ENCODE results near the gene LRMDA.

LRMDA gene

DNA sequence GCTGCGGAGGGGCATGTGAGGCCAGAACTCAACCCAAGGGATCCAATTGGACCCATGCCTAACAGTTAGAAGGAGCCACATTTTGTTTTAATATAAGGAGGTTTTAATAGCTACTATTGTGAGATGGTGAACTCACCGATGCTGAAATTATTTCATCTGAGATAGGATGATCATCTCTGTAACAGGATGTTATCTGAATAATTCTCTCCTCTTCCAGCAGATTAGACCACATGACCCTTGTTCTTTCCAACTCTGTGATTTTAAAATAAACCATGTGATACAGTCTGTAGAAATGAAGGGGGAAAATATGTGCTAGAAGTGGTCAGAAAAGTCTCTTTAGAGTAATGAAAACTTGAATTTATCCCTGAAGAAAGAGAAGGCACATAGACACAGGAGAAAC, 385.8 kb downstream of the LRMDA start:
- intact Hi-C loops (cut with micrococcal nuclease): no loop called here
- Mint-ChIP-seq H3K36me3 (ENCODE audit: low read depth) (peaks cover 29% of the 10 kb centered on the region), H3K4me1 (ENCODE audit: low read depth) (peaks cover 6% of the 10 kb centered on the region), H3K27me3 (no peaks in the 10 kb centered on the region), H3K27ac (no peak overlapping the region), H3K9me3 (no peaks in the 10 kb centered on the region), H3K4me3 (no peak overlapping the region)

DNA sequence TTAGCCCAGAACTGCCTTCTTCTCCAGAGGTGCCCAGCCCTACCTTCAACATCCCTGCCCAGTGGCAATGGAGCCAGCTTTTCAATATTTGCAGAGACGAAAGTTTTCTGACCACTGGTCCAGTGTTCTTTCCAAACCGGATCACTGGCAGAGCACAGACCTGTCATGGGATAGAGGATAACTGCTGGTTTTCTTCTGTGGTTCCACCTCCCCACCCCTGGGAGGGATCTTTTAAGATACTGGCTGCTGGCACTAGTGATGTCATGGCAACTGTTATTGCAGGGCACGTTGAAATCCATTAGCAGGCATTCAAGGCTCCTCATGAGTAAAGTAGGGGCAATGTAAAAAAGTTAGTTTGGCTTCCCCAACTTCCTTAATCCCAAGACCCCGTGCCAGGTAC, 387.1 kb downstream of the LRMDA start:
- peaks cover 6% of the 10 kb centered on the region for H3K4me1 Mint-ChIP-seq (ENCODE audit: low read depth)
- no peaks in the 10 kb centered on the region for H3K9me3 Mint-ChIP-seq
- H3K27ac Mint-ChIP-seq: no peak overlapping the region
- H3K36me3 Mint-ChIP-seq (ENCODE audit: low read depth): peaks cover 29% of the 10 kb centered on the region
- intact Hi-C loops (cut with micrococcal nuclease): no loop called here
- H3K27me3 Mint-ChIP-seq: no peaks in the 10 kb centered on the region
- no peak overlapping the region for H3K4me3 Mint-ChIP-seq

DNA sequence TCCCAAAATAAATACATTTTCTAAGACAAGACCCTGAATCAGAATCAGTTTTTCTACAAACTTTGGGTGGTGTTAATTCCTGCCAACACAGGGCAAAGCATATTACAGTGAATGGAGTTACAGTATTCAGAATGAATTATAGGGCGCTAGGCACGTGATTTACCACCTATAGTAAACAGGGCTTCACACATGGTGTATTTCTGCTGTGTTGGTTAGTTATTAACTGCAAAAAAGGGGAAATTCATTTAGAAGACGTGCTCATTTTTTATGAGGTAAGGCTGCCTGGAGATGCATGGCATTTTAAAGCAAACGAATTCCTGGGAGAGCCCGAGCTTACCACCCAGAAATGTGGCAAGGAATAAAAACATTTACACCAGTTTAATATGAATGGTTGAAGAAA, 393.8 kb downstream of the LRMDA start:
- H3K27me3 Mint-ChIP-seq: no peaks in the 10 kb centered on the region
- peaks cover 5% of the 10 kb centered on the region for H3K4me1 Mint-ChIP-seq (ENCODE audit: low read depth)
- peaks cover under 1% of the 10 kb centered on the region for H3K9me3 Mint-ChIP-seq
- no peak overlapping the region for H3K27ac Mint-ChIP-seq
- H3K36me3 Mint-ChIP-seq (ENCODE audit: low read depth): peaks cover 16% of the 10 kb centered on the region
- no peak overlapping the region for H3K4me3 Mint-ChIP-seq
- intact Hi-C loops (cut with micrococcal nuclease): no loop called here

DNA sequence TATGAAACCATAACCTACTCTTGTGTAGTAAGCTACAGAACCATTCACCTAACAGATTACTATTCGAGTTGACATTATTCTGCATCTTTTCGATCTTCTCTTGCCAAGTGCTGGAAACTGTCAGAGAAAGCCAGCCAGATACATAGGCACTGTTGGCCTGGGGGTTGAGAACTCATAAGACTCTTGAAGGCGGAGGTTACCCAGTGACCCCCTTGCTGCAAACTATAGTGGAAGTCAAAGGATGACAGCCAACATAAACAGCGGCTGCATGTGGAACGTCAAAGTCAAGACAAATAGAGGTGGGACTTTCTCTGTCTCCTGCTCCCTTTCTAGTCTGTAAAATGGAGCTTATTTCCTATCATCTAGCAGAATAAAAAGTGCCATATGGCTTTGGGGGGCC, 394.2 kb downstream of the LRMDA start:
- H3K4me3 Mint-ChIP-seq: no peak overlapping the region
- H3K27ac Mint-ChIP-seq: no peak overlapping the region
- peaks cover 5% of the 10 kb centered on the region for H3K9me3 Mint-ChIP-seq
- peaks cover 11% of the 10 kb centered on the region for H3K36me3 Mint-ChIP-seq (ENCODE audit: low read depth)
- peaks cover under 1% of the 10 kb centered on the region for H3K4me1 Mint-ChIP-seq (ENCODE audit: low read depth)
- intact Hi-C loops (cut with micrococcal nuclease): no loop called here
- H3K27me3 Mint-ChIP-seq: no peaks in the 10 kb centered on the region

DNA sequence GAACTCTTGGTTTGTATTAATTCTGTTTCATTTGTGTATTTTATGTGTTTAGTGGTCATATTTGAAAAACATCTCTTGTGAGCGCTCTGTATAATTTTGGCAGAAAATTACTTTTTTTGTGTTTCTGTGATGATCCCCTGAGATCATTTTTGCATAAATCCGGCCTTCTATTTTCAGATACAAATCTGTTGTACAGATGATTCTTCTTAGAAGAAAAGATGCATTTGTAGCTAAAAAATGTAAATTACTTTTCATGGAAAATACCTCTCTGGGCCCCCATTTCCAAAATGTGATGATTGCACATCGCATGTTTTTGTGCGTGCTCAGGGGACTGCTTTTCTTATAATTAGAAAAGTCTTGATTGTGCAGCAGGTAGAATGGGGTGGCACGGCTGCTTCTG, 395.4 kb downstream of the LRMDA start:
- Mint-ChIP-seq H3K4me3 (no peak overlapping the region), H3K27ac (no peak overlapping the region), H3K36me3 (ENCODE audit: low read depth) (peaks cover under 1% of the 10 kb centered on the region), H3K9me3 (peaks cover 8% of the 10 kb centered on the region), H3K4me1 (ENCODE audit: low read depth) (no peaks in the 10 kb centered on the region), H3K27me3 (no peaks in the 10 kb centered on the region)
- intact Hi-C loops (cut with micrococcal nuclease): no loop called here

DNA sequence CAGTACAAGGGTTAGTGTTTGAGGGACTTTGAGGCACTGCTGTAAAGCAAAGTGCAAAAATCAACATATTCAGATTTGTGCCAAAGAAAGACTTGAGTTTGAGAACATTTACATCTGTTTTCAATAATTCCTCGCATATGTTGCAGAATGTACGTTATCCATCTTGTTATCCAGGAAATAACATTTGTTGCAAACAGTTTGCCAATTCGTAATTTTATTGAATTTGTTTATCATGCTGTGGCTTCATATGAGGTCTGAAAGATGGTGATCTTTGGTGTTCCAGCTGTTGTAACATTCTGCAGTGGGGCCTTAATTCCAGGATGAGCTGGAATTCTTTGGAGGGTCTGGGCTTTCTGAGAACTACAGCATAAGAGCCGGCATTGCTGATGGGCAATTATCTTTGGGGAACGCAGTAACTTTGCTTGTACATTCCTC, 396.2 kb downstream of the LRMDA start:
- Mint-ChIP-seq H3K9me3 (peaks cover 8% of the 10 kb centered on the region), H3K27me3 (no peaks in the 10 kb centered on the region), H3K27ac (no peak overlapping the region), H3K4me3 (no peak overlapping the region), H3K36me3 (ENCODE audit: low read depth) (no peaks in the 10 kb centered on the region), H3K4me1 (ENCODE audit: low read depth) (no peaks in the 10 kb centered on the region)
- intact Hi-C loops (cut with micrococcal nuclease): no loop called here

DNA sequence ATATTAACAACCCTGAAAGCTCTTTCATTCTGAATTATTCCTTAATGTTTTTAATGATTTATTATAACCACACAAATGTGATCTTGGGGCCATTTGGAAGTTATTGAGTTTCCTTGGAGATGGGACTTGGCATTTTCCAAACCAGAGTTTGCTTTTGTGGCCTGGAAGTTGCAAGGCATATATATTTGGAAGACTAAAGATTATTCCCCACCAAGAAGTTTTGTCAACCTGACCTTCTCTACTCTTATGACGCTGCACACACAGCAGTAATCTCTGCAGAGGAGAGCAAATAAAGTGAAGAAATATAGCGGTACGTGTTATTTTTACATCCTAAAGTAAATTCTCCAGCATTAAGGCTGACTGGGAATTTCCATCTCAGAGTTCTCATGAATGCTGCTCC, 397.0 kb downstream of the LRMDA start:
- no peaks in the 10 kb centered on the region for H3K36me3 Mint-ChIP-seq (ENCODE audit: low read depth)
- H3K4me1 Mint-ChIP-seq (ENCODE audit: low read depth): no peaks in the 10 kb centered on the region

DNA sequence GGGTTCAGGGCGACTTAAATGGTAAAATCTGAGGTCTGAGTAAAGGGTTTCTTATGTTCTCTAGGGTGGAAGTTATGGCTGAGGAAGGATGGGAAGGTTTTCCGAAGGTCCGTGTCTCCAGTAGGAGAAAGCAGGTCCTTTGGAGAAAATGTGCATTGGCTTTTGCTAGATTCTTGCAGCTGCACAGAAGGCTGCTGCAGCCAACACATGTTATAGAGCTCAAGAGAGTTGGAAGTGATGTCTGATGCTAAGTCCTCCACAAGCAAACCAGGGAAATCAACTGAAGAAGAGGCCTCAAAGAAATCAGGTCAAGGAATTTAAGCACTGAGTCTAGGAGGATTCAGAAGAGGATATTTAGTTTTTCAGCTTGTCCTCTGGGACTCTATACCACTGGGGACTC, 404.6 kb downstream of the LRMDA start:
- Mint-ChIP-seq H3K36me3 (ENCODE audit: low read depth) (peaks cover 6% of the 10 kb centered on the region), H3K4me1 (ENCODE audit: low read depth) (no peaks in the 10 kb centered on the region), H3K27me3 (no peaks in the 10 kb centered on the region), H3K27ac (no peak overlapping the region), H3K9me3 (no peaks in the 10 kb centered on the region), H3K4me3 (no peak overlapping the region)
- intact Hi-C loops (cut with micrococcal nuclease): no loop called here

More for the DNA sequence above, 397.0 kb downstream of the LRMDA start:
- intact Hi-C loops (cut with micrococcal nuclease): no loop called here
- H3K4me3 Mint-ChIP-seq: no peak overlapping the region
- H3K27me3 Mint-ChIP-seq: no peaks in the 10 kb centered on the region
- H3K27ac Mint-ChIP-seq: no peak overlapping the region
- peaks cover 8% of the 10 kb centered on the region for H3K9me3 Mint-ChIP-seq

DNA sequence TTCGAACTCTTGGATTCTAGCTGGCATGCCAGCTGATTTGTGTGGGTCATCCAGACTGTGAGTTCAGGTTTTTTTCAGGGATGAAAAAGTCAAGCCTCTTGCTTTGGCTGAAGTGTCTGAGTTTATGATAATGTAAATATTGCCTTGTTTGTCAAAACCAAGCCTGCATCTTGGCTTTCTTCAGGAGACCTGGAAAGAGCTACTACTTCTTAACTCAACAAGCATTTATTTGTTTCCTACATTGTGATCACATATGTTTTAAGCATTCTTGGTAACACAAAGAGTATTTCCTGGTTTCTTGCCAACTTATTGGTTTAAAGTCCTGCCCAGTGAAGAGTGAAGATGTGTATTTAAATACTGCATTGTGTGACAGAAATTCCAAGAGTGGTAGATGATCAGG, 407.1 kb downstream of the LRMDA start:
- Mint-ChIP-seq H3K4me3 (no peak overlapping the region), H3K4me1 (ENCODE audit: low read depth) (peaks cover 6% of the 10 kb centered on the region), H3K27ac (no peak overlapping the region), H3K9me3 (no peaks in the 10 kb centered on the region), H3K36me3 (ENCODE audit: low read depth) (peaks cover 6% of the 10 kb centered on the region), H3K27me3 (no peaks in the 10 kb centered on the region)
- intact Hi-C loops (cut with micrococcal nuclease): no loop called here

DNA sequence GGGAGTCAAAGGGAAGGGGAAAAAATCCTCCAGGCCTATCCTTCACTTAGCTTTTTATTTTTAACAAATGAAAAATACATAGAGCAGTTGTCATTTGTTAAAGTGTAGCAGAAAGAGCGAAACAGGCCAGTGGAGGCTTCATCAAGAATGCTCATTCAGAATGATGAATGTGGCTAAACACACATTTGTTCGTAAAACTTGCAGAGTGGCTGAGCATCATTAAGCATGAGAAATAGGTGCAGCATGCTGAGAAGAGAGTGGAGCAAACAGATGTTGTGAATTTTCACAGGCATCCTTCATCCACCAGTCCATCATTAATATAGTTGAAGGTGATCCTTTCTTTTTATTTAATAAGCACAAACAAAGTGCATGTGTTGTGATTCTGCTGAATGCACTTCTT, 407.6 kb downstream of the LRMDA start:
- H3K4me3 Mint-ChIP-seq: no peak overlapping the region
- intact Hi-C loops (cut with micrococcal nuclease): no loop called here
- H3K36me3 Mint-ChIP-seq (ENCODE audit: low read depth): peaks cover 6% of the 10 kb centered on the region
- H3K27me3 Mint-ChIP-seq: no peaks in the 10 kb centered on the region
- peaks cover 12% of the 10 kb centered on the region for H3K4me1 Mint-ChIP-seq (ENCODE audit: low read depth)
- no peak overlapping the region for H3K27ac Mint-ChIP-seq
- no peaks in the 10 kb centered on the region for H3K9me3 Mint-ChIP-seq

DNA sequence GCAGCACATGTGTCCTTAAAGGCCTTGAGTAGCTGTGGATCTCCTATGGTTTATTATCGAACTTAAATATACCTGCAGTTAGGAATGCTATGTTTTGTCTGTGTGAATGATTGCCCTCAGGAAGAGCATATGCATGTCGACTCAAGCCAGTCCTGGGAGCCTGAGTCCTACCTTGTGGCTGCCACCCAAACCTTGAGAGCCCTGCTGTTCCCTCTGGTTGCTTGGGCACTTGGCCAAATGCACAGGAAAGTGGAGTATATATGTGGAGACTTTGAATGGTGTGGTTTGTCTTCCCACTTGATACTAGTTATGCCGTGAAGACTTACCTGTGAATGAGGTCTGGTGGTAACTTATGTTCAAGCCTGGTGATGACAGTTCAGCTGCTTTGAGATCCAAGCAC, 409.8 kb downstream of the LRMDA start:
- Mint-ChIP-seq H3K4me1 (ENCODE audit: low read depth) (peaks cover 22% of the 10 kb centered on the region), H3K36me3 (ENCODE audit: low read depth) (peaks cover 6% of the 10 kb centered on the region), H3K4me3 (no peak overlapping the region), H3K27me3 (no peaks in the 10 kb centered on the region), H3K27ac (no peak overlapping the region), H3K9me3 (no peaks in the 10 kb centered on the region)
- intact Hi-C loops (cut with micrococcal nuclease): no loop called here

DNA sequence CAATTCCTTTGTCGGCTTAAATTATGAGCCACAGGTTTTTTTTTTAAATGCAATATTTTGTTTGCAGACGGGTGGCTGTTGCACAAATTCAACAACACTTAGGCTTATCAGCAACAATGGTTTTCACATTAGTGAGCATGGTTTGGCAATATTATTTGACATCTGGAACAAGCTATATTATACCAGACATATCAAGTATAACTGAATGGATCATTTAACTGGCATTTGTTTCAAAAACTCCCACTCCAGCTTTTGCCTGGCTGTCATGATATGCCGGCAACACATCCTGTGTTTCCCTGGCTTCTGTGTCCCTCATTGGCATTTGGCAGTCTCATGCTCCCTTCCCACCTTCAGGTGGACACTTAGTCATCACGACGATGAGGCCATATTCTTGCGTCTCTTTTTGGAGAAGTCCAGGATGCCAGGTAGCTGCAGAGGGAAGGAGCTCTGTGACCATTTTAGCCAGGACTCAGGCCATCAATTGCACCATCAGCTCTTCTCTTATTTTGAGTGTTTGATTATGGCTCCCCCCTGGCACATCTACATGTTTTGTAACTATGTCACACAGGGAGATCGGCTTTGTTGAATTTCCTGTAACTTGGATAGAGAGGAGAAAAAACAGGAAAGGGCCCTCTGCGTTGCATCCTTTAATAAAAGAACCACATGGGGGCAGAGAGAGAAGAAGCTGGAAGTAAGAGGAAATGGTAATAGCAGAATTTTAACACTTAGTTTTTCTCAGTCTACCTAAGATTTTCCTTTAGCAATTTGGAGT, 413.9 kb downstream of the LRMDA start:
- H3K36me3 Mint-ChIP-seq (ENCODE audit: low read depth): no peaks in the 10 kb centered on the region
- peaks cover 22% of the 10 kb centered on the region for H3K4me1 Mint-ChIP-seq (ENCODE audit: low read depth)
- H3K27ac Mint-ChIP-seq: no peak overlapping the region
- H3K27me3 Mint-ChIP-seq: no peaks in the 10 kb centered on the region
- intact Hi-C loops (cut with micrococcal nuclease): no loop called here
- no peak overlapping the region for H3K4me3 Mint-ChIP-seq
- no peaks in the 10 kb centered on the region for H3K9me3 Mint-ChIP-seq

DNA sequence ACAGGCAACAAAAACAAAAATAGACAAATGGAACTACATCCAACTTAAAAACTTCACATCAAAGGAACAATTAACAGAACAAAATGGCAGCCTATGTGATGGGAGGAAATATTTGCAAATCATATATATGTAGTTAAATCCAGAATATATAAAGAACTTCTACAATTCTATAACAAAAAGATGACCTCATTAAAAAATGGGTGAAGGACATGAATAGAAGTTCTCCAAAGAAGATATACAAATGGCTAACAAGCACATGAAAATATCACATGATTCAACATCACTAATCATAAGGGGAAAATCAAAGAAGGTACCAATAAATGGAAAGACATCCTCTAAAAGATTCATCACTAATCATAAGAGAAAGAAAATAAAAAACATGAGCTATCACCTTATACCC, 416.1 kb downstream of the LRMDA start:
- Mint-ChIP-seq H3K27ac (no peak overlapping the region), H3K4me1 (ENCODE audit: low read depth) (peaks cover 22% of the 10 kb centered on the region), H3K27me3 (no peaks in the 10 kb centered on the region), H3K9me3 (no peaks in the 10 kb centered on the region), H3K4me3 (no peak overlapping the region), H3K36me3 (ENCODE audit: low read depth) (no peaks in the 10 kb centered on the region)
- intact Hi-C loops (cut with micrococcal nuclease): no loop called here

DNA sequence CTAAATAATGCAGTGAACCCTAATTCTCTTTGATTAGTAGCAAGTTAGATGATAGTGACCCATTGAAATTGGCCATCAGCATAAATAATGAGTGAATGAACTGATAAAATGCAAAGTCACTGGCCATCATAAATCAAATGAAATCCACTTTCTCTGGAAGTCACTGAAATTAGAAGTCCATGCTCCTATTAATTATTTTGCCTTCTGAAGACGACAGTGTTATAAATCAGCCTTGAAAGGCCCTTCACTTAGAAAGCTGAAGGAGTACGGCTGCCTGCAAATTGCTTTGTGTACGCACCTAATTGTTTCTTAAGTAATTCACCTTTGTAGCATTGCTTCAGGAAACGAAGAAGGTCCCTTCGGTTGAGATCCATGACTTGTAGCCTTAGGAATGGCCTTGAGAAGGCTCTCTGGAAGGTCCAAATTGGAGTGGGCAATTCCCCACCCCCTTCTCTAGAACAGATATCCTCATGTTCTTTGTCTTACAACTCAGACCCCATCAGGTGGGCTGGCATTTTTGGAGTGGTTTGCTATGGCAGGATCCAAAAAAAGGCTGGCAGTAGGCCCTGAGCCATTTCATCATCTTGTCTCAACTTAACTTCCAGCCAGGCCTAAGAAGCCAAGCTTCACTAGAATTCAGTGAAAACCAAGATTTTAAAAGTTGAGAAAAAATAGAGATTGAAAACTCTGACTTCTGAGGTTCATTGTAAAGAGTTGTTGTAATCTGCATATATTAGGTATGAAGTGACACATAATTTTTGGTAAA, 420.3 kb downstream of the LRMDA start:
- Mint-ChIP-seq H3K36me3 (ENCODE audit: low read depth) (no peaks in the 10 kb centered on the region), H3K27ac (no peak overlapping the region), H3K9me3 (no peaks in the 10 kb centered on the region), H3K27me3 (no peaks in the 10 kb centered on the region), H3K4me3 (no peak overlapping the region), H3K4me1 (ENCODE audit: low read depth) (peaks cover 10% of the 10 kb centered on the region)
- intact Hi-C loops (cut with micrococcal nuclease): no loop called here

Measured in dendritic cell treated with granulocyte-macrophage colony-stimulating factor and Interleukin-4, amounts not matched to agents 40 ng/mL and 50 ng/mL, for 4 days (primary cell).